CD4-positive, CD25-positive, alpha-beta regulatory T cell (primary cell): ENCODE results near the gene AMACR. TPM values are rescaled to one million over a fixed set of nuclear protein-coding genes. Genes with fewer than 3 reads are reported as not detected.

Experiments used
- ATAC-seq, 2 donors: fragments of 150-1000 bp; cut with Tn5 transposase; one replicate each; pipeline ENCODE4 v1.10.0; 2021; ENCODE audit warnings: low read depth in 2 of 2, moderate number of reproducible peaks in 2 of 2, moderate library complexity in 1 of 2
- DNase-seq, 3 donors: peaks; one replicate each; pipeline versions ENCODE4 v3.0.0 to v3.0.0-alpha.2; 2012 to 2022; ENCODE audit warnings: mixed read lengths in 1 of 3
- H3K27ac ChIP-seq: one replicate; pipeline ENCODE4 v1.7.0; 2013; ENCODE audit warnings: mild to moderate bottlenecking, low read length; ENCODE audit not compliant: insufficient read depth, poor library complexity, severe bottlenecking
- H3K27me3 ChIP-seq: one replicate; pipeline ENCODE4 v1.7.0; 2013; ENCODE audit warnings: low read length; ENCODE audit not compliant: control insufficient read depth, insufficient read depth
- H3K36me3 ChIP-seq: one replicate; pipeline ENCODE4 v1.7.0; 2013; ENCODE audit warnings: mild to moderate bottlenecking, low read length, moderate library complexity; ENCODE audit not compliant: control insufficient read depth, insufficient read depth
- H3K4me1 ChIP-seq: 2 replicates; pipeline ENCODE4 v1.7.0; 2013; ENCODE audit warnings: mild to moderate bottlenecking, low read length; ENCODE audit not compliant: insufficient read depth, control insufficient read depth, poor library complexity, severe bottlenecking
- H3K4me3 ChIP-seq: one replicate; pipeline ENCODE4 v1.7.0; 2013; ENCODE audit warnings: low read depth, mild to moderate bottlenecking, low read length, moderate library complexity
- H3K9me3 ChIP-seq, 2 experiments: 1 replicate in 1 of 2; 2 replicates in 1 of 2; pipeline ENCODE4 v1.7.0; 2013; ENCODE audit warnings: low read length in 2 of 2, mild to moderate bottlenecking in 1 of 2, moderate library complexity in 1 of 2; ENCODE audit not compliant: control insufficient read depth in 2 of 2
- H3K27ac Mint-ChIP-seq, 3 donors: one replicate each; pipeline ENCODE4 v1.8.0; 2020 to 2022; ENCODE audit warnings: mild to moderate bottlenecking in 3 of 3, mixed read lengths in 3 of 3, moderate library complexity in 2 of 3
- H3K27me3 Mint-ChIP-seq: one replicate; pipeline ENCODE4 v1.8.0; 2022; ENCODE audit warnings: mild to moderate bottlenecking, mixed read lengths
- H3K36me3 Mint-ChIP-seq: one replicate; pipeline ENCODE4 v1.8.0; 2020; ENCODE audit warnings: mixed read lengths
- H3K4me1 Mint-ChIP-seq, 4 donors: one replicate each; pipeline ENCODE4 v1.8.0; 2020 to 2022; ENCODE audit warnings: mixed read lengths in 4 of 4, mild to moderate bottlenecking in 1 of 4
- H3K4me3 Mint-ChIP-seq, 4 donors: one replicate each; pipeline ENCODE4 v1.8.0; 2020 to 2022; ENCODE audit warnings: mild to moderate bottlenecking in 4 of 4, mixed read lengths in 4 of 4, moderate library complexity in 3 of 4
- H3K9me3 Mint-ChIP-seq, 7 donors: one replicate each; pipeline ENCODE4 v1.8.0; 2020 to 2022; ENCODE audit warnings: mixed read lengths in 7 of 7, mild to moderate bottlenecking in 3 of 7, moderate library complexity in 2 of 7
- polyA plus RNA-seq, 4 donors: library from polyadenylated mRNA; unstranded; fragments of 300-500 nt; fragmentation: Illumina TruSeq; gene quantifications; one replicate each; pipeline ENCODE4 v1.2.3, GENCODE V29; 2021
- total RNA-seq: library from RNA; stranded (reverse); gene quantifications from one replicate; pipeline ENCODE4 v1.2.3, GENCODE V29; 2022

AMACR gene
- total and polyA plus RNA-seq, 5 donors from 2014 or later = 2.1 to 9.3 (median 8.5) TPM

DNA sequence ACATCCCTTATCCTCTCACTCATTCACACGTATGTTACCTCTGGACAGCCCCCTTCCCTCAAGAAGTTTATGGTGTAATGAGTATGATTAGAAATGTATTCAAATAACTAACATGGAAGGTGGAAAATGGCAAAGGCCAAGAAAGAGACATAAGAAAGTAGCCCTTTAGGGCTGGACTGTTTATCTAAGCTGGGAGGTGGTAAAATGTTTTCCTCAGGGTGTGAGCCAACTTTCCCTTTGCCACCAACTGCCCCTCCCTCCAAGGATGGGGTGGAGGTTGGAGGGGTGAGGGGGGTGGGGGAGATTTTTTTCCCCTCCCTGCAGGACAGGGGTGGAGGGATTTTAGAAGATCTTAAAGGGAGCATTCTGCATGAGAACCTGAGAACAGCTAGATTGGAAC lies 31.5 kb downstream of the AMACR start:
- DNase-seq (no peak), ATAC-seq (no peak)
- H3K9me3 Mint-ChIP-seq = peaks cover 0 to 4% (median 0%) of the 10 kb centered on the region in 7 donors
- Histone ChIP-seq H3K27ac (no peak overlapping the region), H3K9me3 (no peaks in the 10 kb centered on the region), H3K4me3 (no peak overlapping the region), H3K27me3 (no peaks in the 10 kb centered on the region), H3K4me1 (no peaks in the 10 kb centered on the region), H3K36me3 (no peaks in the 10 kb centered on the region)
- H3K4me3 Mint-ChIP-seq = no peak overlapping the region
- peaks cover 2 to 7% (median 7%) of the 10 kb centered on the region in 4 donors for H3K4me1 Mint-ChIP-seq
- peaks cover 10% of the 10 kb centered on the region for H3K27me3 Mint-ChIP-seq
- H3K27ac Mint-ChIP-seq = no peak overlapping the region
- H3K36me3 Mint-ChIP-seq = no peaks in the 10 kb centered on the region

GRCh38 chr5:33975852-33976251 lies 32.0 kb downstream of the AMACR start:
- Histone ChIP-seq H3K27ac (no peak overlapping the region), H3K4me1 (no peaks in the 10 kb centered on the region), H3K4me3 (no peak overlapping the region), H3K9me3 (no peaks in the 10 kb centered on the region), H3K27me3 (no peaks in the 10 kb centered on the region), H3K36me3 (no peaks in the 10 kb centered on the region)
- H3K4me3 Mint-ChIP-seq = no peak overlapping the region
- no peak overlapping the region for H3K27ac Mint-ChIP-seq
- peaks cover 10% of the 10 kb centered on the region for H3K27me3 Mint-ChIP-seq
- no peaks in the 10 kb centered on the region for H3K36me3 Mint-ChIP-seq
- ATAC-seq (no peak), DNase-seq (no peak)
- H3K4me1 Mint-ChIP-seq = peaks cover 2 to 7% (median 7%) of the 10 kb centered on the region in 4 donors
- H3K9me3 Mint-ChIP-seq = peaks cover 0 to 4% (median 0%) of the 10 kb centered on the region in 7 donors

DNA sequence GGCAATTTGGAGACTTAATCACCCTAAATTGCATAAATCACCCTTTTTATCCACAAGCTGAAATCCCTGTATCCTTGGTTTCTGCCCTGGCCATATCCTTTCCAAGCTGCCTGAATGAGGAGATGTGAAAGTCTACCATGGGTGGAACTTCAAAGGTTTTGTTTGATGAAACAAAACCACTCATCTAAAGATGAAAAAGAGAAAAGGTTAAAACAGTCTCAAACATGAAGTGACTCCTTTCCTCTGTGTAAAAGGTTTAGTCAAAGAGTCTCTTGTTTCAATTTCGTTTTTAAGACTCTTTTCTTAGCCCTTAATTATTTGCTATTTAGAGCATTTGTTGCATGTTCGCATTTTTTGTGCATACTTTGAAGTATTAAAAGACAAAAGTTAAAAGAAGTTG lies 34.6 kb downstream of the AMACR start:
- DNase-seq (peak in 1 of 3 donors; percentile 42), ATAC-seq (no peak)
- Mint-ChIP-seq H3K9me3 (peaks cover 0 to 3% (median 0%) of the 10 kb centered on the region in 7 donors), H3K36me3 (no peaks in the 10 kb centered on the region), H3K27me3 (peaks cover 10% of the 10 kb centered on the region), H3K4me3 (peak overlapping the region in 1 of 4 donors; percentile 1), H3K27ac (peak overlapping the region in 1 of 3 donors; percentile 41), H3K4me1 (peaks cover 2 to 7% (median 7%) of the 10 kb centered on the region in 4 donors)
- Histone ChIP-seq H3K27me3 (no peaks in the 10 kb centered on the region), H3K4me1 (no peaks in the 10 kb centered on the region), H3K4me3 (peak overlapping the region; percentile 51), H3K36me3 (no peaks in the 10 kb centered on the region), H3K27ac (no peak overlapping the region), H3K9me3 (no peaks in the 10 kb centered on the region)

- Histone ChIP-seq H3K27ac (no peak overlapping the region), H3K4me3 (no peak overlapping the region), H3K27me3 (no peaks in the 10 kb centered on the region), H3K9me3 (no peaks in the 10 kb centered on the region), H3K36me3 (no peaks in the 10 kb centered on the region), H3K4me1 (peaks cover 1% of the 10 kb centered on the region)
- H3K9me3 Mint-ChIP-seq = no peaks in the 10 kb centered on the region
- no peaks in the 10 kb centered on the region for H3K36me3 Mint-ChIP-seq
- DNase-seq (peak in 1 of 3 donors; percentile 47), ATAC-seq (no peak)
- H3K27ac Mint-ChIP-seq = no peak overlapping the region
- H3K4me3 Mint-ChIP-seq = no peak overlapping the region
- H3K4me1 Mint-ChIP-seq = peaks cover 4 to 13% (median 8%) of the 10 kb centered on the region in 4 donors
- H3K27me3 Mint-ChIP-seq = peaks cover 5% of the 10 kb centered on the region
Observed at GRCh38 chr5:33969572-33970452, 38.0 kb downstream of the AMACR start.

DNA sequence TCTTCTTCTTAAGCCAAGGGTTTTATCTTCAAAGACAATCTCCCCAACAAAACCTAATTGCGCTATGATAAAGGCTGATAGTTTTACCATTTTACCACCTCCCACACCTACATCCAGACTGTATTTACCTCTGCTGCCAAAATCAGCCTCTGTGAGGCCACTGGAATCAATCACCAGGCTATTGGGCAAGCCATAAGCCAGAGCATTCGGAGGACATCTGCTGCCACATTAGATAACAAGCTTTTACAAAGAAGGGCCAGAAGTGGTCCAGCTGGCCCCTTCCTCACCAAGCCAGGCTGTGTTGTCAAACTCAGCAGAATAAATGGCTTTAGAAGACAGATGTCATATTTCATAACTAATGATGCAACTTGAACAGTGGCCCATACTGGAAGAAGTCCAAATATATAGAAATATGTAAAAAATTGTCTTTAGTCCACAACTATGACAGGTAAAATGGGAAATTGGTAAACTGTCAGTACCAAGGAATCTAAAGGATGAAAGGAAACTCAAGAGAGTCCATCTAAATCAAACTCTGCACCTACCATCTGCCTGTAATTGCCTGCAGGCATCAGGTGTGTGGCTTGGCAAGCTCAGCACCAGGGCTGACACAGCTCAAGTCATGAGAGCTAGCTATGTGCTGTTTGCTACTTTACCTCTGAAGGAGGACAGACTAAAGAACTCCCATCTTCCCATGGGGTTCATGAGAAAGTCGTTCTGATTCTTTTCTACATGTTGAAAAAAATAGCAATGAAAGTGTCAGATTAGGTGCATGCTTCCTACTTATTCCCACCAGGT lies 39.4 kb downstream of the AMACR start:
- Histone ChIP-seq H3K4me1 (peaks cover 4% of the 10 kb centered on the region), H3K27ac (no peak overlapping the region), H3K9me3 (no peaks in the 10 kb centered on the region), H3K36me3 (no peaks in the 10 kb centered on the region), H3K4me3 (no peak overlapping the region), H3K27me3 (no peaks in the 10 kb centered on the region)
- Mint-ChIP-seq H3K27ac (no peak overlapping the region), H3K27me3 (peaks cover 4% of the 10 kb centered on the region), H3K4me3 (no peak overlapping the region), H3K4me1 (peaks cover 3 to 14% (median 9%) of the 10 kb centered on the region in 4 donors), H3K9me3 (no peaks in the 10 kb centered on the region), H3K36me3 (no peaks in the 10 kb centered on the region)
- no peak for DNase-seq
- ATAC-seq = no peak

- no peak for DNase-seq
- Histone ChIP-seq H3K27me3 (no peaks in the 10 kb centered on the region), H3K27ac (no peak overlapping the region), H3K4me1 (peaks cover 4% of the 10 kb centered on the region), H3K9me3 (no peaks in the 10 kb centered on the region), H3K4me3 (no peak overlapping the region), H3K36me3 (no peaks in the 10 kb centered on the region)
- H3K27ac Mint-ChIP-seq = no peak overlapping the region
- H3K4me1 Mint-ChIP-seq = peaks cover 0 to 9% (median 6%) of the 10 kb centered on the region in 4 donors
- H3K4me3 Mint-ChIP-seq = no peak overlapping the region
- peaks cover 7% of the 10 kb centered on the region for H3K27me3 Mint-ChIP-seq
- no peak for ATAC-seq
- H3K9me3 Mint-ChIP-seq = no peaks in the 10 kb centered on the region
- no peaks in the 10 kb centered on the region for H3K36me3 Mint-ChIP-seq
Observed at GRCh38 chr5:33966805-33967204, 41.0 kb downstream of the AMACR start.

- ATAC-seq = no peak
- Mint-ChIP-seq H3K4me3 (no peak overlapping the region), H3K27ac (peak overlapping the region in 1 of 3 donors; percentile 5), H3K4me1 (peaks cover 0 to 9% (median 6%) of the 10 kb centered on the region in 4 donors), H3K27me3 (peaks cover 16% of the 10 kb centered on the region), H3K36me3 (no peaks in the 10 kb centered on the region), H3K9me3 (no peaks in the 10 kb centered on the region)
- Histone ChIP-seq H3K4me1 (peaks cover 4% of the 10 kb centered on the region), H3K27me3 (peaks cover 1% of the 10 kb centered on the region), H3K36me3 (no peaks in the 10 kb centered on the region), H3K4me3 (no peak overlapping the region), H3K9me3 (no peaks in the 10 kb centered on the region), H3K27ac (no peak overlapping the region)
- DNase-seq = peak in 1 of 3 donors; percentile 28
Observed at GRCh38 chr5:33964132-33964700, 43.6 kb downstream of the AMACR start.
